Measurements from ENCODE around the gene CDK10. TPM values are rescaled to one million over a fixed set of nuclear protein-coding genes. Genes with fewer than 3 reads are reported as not detected.

CDK10 gene
- total and polyA plus RNA-seq, 2 experiments from 2014 or later, result 76.3 to 142 TPM

GRCh38 chr16:89739383-89739782, 52.9 kb downstream of the CDK10 start:
- Histone ChIP-seq H3K36me3 (peaks cover 40% of the 10 kb centered on the region), H3K4me3 (no peak overlapping the region), H3K4me1 (ENCODE audit: low read depth) (peaks cover 18% of the 10 kb centered on the region), H3K27ac (peak overlapping the region; percentile 61), H3K9me3 (ENCODE audit: low read depth) (no peaks in the 10 kb centered on the region), H3K27me3 (no peaks in the 10 kb centered on the region)
- TF ChIP-seq CTCF (IDR thresholded peaks at IDR 0.05; ENCODE audit: low read depth, low read length), result no peak
- DNase-seq (ENCODE audit: low read depth in 1 of 2, low spot score in 1 of 2), result no peak

GRCh38 chr16:89741342-89742014, 55.0 kb downstream of the CDK10 start:
- Histone ChIP-seq H3K27ac (peak overlapping the region; percentile 61), H3K4me1 (ENCODE audit: low read depth) (peaks cover 18% of the 10 kb centered on the region), H3K9me3 (ENCODE audit: low read depth) (no peaks in the 10 kb centered on the region), H3K27me3 (no peaks in the 10 kb centered on the region), H3K36me3 (peaks cover 31% of the 10 kb centered on the region), H3K4me3 (no peak overlapping the region)
- TF ChIP-seq CTCF (IDR thresholded peaks at IDR 0.05; ENCODE audit: low read depth, low read length), result no peak
- peak in 1 of 2 donors; percentile 65 for DNase-seq (ENCODE audit: low read depth in 1 of 2, low spot score in 1 of 2)

- Histone ChIP-seq H3K36me3 (peaks cover 23% of the 10 kb centered on the region), H3K27ac (peak overlapping the region; percentile 61), H3K4me1 (ENCODE audit: low read depth) (peaks cover 18% of the 10 kb centered on the region), H3K9me3 (ENCODE audit: low read depth) (no peaks in the 10 kb centered on the region), H3K4me3 (no peak overlapping the region), H3K27me3 (no peaks in the 10 kb centered on the region)
- DNase-seq (ENCODE audit: low read depth in 1 of 2, low spot score in 1 of 2), result no peak
- no peak for TF ChIP-seq CTCF (IDR thresholded peaks at IDR 0.05; ENCODE audit: low read depth, low read length)
Observed at GRCh38 chr16:89742948-89743347, 56.5 kb downstream of the CDK10 start.

- Histone ChIP-seq H3K4me3 (no peak overlapping the region), H3K36me3 (peaks cover 6% of the 10 kb centered on the region), H3K9me3 (ENCODE audit: low read depth) (no peaks in the 10 kb centered on the region), H3K4me1 (ENCODE audit: low read depth) (peaks cover 18% of the 10 kb centered on the region), H3K27me3 (no peaks in the 10 kb centered on the region), H3K27ac (no peak overlapping the region)
- no peak for DNase-seq (ENCODE audit: low read depth in 1 of 2, low spot score in 1 of 2)
- TF ChIP-seq CTCF (IDR thresholded peaks at IDR 0.05; ENCODE audit: low read depth, low read length), result no peak
Observed at GRCh38 chr16:89744813-89745212, 58.3 kb downstream of the CDK10 start.

Other genes starting within 250 kb of the CDK10 start
- 70.1 and 111 TPM in 2 replicates for gene ANKRD11, start 196.1 kb upstream of the CDK10 start, total RNA-seq
- gene ANKRD11, start 196.1 kb upstream of the CDK10 start, polyA plus RNA-seq, result 131 and 159 TPM in 2 replicates
- 173 and 248 TPM in 2 replicates for gene SPG7, start 178.3 kb upstream of the CDK10 start, total RNA-seq
- gene SPG7, start 178.3 kb upstream of the CDK10 start, polyA plus RNA-seq, result 99.1 and 110 TPM in 2 replicates
- 4,932 and 5,939 TPM in 2 replicates for gene RPL13, start 126.0 kb upstream of the CDK10 start, total RNA-seq
- 1,293 and 1,556 TPM in 2 replicates for gene RPL13, start 126.0 kb upstream of the CDK10 start, polyA plus RNA-seq
- 0.88 and 2.2 TPM in 2 replicates for gene CPNE7, start 110.9 kb upstream of the CDK10 start, total RNA-seq
- gene CPNE7, start 110.9 kb upstream of the CDK10 start, polyA plus RNA-seq, result 1.6 and 7.0 TPM in 2 replicates
- gene DPEP1, start 73.0 kb upstream of the CDK10 start, total RNA-seq, result 0.78 and 2.2 TPM in 2 replicates
- 0.64 and 2.1 TPM in 2 replicates for gene DPEP1, start 73.0 kb upstream of the CDK10 start, polyA plus RNA-seq
- 82.2 and 86.2 TPM in 2 replicates for gene CHMP1A, start 29.0 kb upstream of the CDK10 start, total RNA-seq
- gene CHMP1A, start 29.0 kb upstream of the CDK10 start, polyA plus RNA-seq, result 87.5 and 89.6 TPM in 2 replicates
- 8.3 and 12.6 TPM in 2 replicates for gene SPATA33, start 28.9 kb upstream of the CDK10 start, total RNA-seq
- 13.2 and 13.5 TPM in 2 replicates for gene SPATA33, start 28.9 kb upstream of the CDK10 start, polyA plus RNA-seq
- 15.5 and 25.2 TPM in 2 replicates for gene SPATA2L, start 15.0 kb downstream of the CDK10 start, total RNA-seq
- 12.3 and 17.1 TPM in 2 replicates for gene SPATA2L, start 15.0 kb downstream of the CDK10 start, polyA plus RNA-seq
- 21.3 and 30.0 TPM in 2 replicates for gene VPS9D1, start 34.2 kb downstream of the CDK10 start, total RNA-seq
- 15.4 and 22.3 TPM in 2 replicates for gene VPS9D1, start 34.2 kb downstream of the CDK10 start, polyA plus RNA-seq
- 30.4 and 43.2 TPM in 2 replicates for gene ZNF276, start 34.8 kb downstream of the CDK10 start, total RNA-seq
- gene ZNF276, start 34.8 kb downstream of the CDK10 start, polyA plus RNA-seq, result 16.2 and 22.5 TPM in 2 replicates
- gene FANCA, start 130.0 kb downstream of the CDK10 start, total RNA-seq, result 20.7 and 26.2 TPM in 2 replicates
- 17.6 and 20.1 TPM in 2 replicates for gene FANCA, start 130.0 kb downstream of the CDK10 start, polyA plus RNA-seq
- gene SPIRE2, start 141.8 kb downstream of the CDK10 start, total RNA-seq, result 4.1 and 7.8 TPM in 2 replicates
- gene SPIRE2, start 141.8 kb downstream of the CDK10 start, polyA plus RNA-seq, result 3.8 and 5.1 TPM in 2 replicates
- gene TCF25, start 186.9 kb downstream of the CDK10 start, total RNA-seq, result 206 and 300 TPM in 2 replicates
- 229 and 239 TPM in 2 replicates for gene TCF25, start 186.9 kb downstream of the CDK10 start, polyA plus RNA-seq
- gene MC1R, start 232.2 kb downstream of the CDK10 start, total RNA-seq, result 7.2 and 7.7 TPM in 2 replicates
- gene MC1R, start 232.2 kb downstream of the CDK10 start, polyA plus RNA-seq, result 3.9 and 9.6 TPM in 2 replicates
- 4.6 and 16.1 TPM in 2 replicates for gene TUBB3, start 236.7 kb downstream of the CDK10 start, total RNA-seq
- 5.5 and 7.5 TPM in 2 replicates for gene TUBB3, start 236.7 kb downstream of the CDK10 start, polyA plus RNA-seq

All from cardiac muscle cell (in vitro differentiated cells and primary cell).